Measurements from ENCODE around the gene FAM76A.
A peak's percentile ranks its signal among the peaks of the same experiment; 100 is the strongest.
"Not testable (repeated sequence)": the region's sequence is repeated elsewhere in the genome, so short reads cannot be mapped to it uniquely, and the experiment has no call there.

Gene FAM76A

GRCh38 chr1:27726173-27727044 is 648 bp downstream of the FAM76A start:
- peak; percentile 32 for DNase-seq

DNA sequence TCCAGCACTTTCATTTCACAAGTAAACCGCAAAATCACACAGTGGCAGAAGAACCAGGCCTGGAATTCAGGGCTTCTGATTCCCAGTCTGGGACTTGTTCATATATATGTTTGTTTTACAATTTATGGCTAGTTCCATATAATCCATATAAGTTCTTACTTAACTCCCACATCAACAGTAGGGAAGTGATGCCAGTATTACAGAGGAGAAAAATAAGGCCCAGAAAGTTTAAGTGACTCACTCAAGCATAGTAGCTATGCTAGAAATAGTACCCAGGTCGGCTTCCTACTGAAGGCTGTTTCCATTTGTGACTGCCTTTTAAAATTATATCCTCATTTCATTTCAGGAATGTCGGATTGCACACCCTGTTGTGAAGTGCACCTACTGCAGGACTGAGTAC is 1.4 kb downstream of the FAM76A start:
- DNase-seq = no peak

DNA sequence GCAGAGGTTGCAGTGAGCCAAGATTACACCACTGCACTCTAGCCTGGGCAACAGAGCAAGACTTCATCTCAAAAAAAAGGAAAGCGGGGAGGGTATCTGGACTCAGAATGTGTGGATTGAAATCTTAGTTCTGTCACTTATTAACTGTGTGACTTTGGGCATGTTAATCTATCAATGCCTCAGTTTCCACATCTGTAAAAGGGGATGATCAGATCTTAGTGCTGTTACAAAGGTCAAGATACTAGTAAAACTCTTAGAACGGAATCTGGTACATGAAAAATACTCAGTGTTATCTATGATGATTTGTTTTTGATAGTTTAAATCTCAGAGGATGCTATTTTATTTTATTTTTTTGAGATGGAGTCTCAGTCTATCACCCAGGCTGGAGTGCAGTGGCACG is 10.5 kb downstream of the FAM76A start:
- no peak for DNase-seq

DNA sequence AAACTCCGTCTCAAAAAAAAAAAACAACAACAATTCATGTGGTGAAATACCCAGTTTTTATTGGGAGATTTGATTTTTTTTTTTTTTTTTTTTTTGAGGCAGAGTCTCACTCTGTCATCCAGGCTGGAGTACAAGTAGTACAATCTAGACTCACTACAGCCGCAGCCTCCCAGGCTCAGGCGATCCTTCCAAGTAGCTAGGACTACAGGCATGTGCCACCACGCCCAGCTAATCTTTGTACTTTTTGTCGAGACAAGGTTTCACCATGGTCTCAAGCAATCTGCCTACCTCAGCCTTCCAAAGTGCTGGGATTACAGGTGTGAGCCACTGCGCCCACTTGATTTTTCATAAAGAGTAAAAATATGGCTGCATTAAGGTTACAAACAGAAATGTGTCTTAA is 15.4 kb downstream of the FAM76A start:
- DNase-seq = no peak

DNA sequence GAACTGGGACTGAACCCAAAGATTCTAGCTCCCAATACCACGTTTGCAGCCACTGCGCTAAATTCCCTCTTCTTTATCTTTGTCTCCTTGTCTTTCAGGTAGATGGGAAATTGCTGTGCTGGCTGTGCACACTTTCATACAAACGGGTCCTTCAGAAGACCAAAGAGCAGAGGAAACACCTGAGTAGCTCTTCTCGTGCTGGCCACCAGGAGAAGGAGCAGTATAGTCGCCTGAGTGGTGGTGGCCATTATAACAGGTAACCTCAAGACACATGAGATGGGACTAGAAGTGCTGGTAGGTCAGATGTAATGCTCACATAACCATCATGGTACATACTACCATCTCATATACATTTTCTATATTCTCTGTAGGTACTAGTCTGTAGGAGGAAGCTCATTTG is 18.8 kb downstream of the FAM76A start:
- no peak for DNase-seq

DNA sequence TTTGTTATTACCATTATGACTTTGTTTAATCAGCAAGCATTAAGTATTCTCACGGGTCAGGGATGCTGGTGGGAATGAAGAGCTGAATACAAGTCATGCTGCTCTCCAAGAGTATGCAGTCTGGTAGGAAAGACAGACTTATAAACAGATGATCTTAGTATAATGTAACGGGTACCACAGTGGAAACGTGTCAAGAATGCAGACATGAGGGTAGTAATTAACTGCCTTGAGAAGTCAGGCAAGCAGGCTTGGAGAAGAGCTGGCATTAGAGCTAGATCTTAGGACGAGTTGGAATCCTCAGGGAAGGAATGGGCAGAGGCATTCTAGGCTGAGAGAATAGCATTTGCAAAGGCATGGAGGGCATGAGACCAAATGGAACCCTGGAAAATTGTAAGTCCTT is 19.7 kb downstream of the FAM76A start:
- DNase-seq = no peak

DNA sequence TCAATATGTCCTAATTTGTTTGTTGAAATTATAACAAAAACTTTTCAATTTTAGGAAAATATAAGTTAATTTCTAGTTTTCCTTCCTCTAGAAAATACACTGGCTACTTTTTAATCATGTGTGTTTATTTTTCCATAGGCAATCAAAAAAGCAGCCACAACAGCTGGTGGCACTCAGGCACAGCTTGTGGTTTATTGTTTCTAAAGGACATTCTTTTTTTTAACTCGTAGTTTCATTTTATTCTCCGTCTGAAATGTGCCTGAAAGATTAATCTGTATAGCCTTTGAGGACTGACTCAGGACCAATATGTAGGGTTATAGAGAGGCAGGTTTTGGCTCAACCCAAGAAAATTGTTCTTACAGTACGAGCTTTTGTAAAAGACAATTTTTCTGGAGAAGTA is 26.6 kb downstream of the FAM76A start:
- DNase-seq = peak; percentile 19

DNA sequence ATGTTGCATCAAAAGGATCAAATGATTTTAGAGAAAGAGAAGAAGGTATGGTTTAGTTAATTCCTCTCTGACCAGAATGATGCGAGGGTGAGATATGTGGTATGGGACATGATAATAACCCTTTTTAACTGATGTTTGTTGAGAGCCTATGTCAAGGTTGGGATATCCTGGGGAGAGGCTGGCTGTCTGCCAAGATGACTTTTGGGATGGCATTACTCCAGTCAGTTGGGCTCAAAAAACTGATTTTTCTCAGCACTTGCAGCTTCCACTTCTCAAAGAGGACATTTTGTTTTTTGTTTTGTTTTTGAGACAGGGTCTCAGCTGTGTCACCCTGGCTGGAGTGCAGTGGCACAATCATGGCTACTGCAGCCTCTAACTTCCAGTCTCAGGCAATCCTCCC is 29.5 kb downstream of the FAM76A start:
- no peak for DNase-seq

GRCh38 chr1:27755865-27756264 is 30.1 kb downstream of the FAM76A start:
- DNase-seq = no peak

DNA sequence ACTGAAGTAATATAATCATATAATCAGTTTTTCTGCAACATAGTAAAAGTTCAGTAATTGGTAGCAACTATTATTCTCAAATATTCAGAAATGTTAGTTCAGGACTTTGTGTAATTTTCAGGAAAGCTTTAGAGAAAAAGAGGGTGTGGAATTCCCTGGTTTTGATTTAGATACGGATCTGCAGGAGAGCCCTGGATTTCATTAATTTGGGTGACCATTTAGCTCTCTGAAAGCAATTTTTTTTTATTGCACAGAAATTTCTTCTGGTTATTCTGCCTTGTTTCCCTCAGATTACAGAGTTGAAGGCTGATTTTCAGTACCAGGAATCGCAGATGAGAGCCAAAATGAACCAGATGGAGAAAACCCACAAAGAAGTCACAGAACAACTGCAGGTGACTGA is 33.5 kb downstream of the FAM76A start:
- no peak for DNase-seq

DNA sequence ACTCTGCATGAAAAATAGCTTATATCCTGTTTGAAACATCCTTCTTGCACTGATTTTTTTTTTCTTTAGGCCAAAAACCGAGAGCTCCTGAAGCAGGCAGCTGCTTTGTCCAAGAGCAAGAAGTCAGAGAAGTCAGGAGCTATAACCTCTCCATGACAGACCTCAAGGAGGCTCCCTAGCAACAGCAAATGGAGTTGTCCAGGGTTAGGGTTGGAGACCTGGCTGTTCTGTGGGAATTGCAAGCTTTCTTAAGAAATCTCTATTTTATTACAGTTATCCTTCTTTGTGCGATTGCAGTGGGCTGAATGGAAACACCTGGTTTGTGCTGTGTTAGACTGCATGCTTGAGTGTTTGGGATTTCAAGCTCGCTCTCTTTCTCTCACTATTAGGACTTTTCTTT is 34.7 kb downstream of the FAM76A start:
- DNase-seq = no peak

- no peak for DNase-seq
Measured at GRCh38 chr1:27762033-27762432, 36.3 kb downstream of the FAM76A start.

DNA sequence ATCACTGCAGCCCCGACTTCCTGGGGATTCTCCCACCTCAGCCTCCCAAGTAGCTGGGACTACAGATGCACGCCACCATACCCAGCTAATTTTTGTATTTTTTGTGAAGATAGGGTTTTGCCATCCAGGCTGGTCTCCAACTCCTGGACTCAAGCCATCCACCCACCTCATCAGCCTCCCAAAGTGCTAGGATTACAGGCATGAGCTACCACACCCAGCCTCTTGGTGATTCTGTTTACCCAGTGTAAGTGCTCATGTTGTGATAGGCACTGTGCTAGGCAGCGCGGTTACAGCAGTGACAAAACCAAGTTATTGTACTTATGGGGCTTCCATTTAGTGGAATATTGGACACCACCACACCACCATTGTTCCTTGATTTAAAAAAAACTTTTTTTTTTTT is 37.6 kb downstream of the FAM76A start:
- DNase-seq = no peak

- DNase-seq = no peak
Measured at GRCh38 chr1:27770293-27770830, 44.6 kb downstream of the FAM76A start.

GRCh38 chr1:27772036-27772931 is 46.5 kb downstream of the FAM76A start:
- DNase-seq = no peak

DNA sequence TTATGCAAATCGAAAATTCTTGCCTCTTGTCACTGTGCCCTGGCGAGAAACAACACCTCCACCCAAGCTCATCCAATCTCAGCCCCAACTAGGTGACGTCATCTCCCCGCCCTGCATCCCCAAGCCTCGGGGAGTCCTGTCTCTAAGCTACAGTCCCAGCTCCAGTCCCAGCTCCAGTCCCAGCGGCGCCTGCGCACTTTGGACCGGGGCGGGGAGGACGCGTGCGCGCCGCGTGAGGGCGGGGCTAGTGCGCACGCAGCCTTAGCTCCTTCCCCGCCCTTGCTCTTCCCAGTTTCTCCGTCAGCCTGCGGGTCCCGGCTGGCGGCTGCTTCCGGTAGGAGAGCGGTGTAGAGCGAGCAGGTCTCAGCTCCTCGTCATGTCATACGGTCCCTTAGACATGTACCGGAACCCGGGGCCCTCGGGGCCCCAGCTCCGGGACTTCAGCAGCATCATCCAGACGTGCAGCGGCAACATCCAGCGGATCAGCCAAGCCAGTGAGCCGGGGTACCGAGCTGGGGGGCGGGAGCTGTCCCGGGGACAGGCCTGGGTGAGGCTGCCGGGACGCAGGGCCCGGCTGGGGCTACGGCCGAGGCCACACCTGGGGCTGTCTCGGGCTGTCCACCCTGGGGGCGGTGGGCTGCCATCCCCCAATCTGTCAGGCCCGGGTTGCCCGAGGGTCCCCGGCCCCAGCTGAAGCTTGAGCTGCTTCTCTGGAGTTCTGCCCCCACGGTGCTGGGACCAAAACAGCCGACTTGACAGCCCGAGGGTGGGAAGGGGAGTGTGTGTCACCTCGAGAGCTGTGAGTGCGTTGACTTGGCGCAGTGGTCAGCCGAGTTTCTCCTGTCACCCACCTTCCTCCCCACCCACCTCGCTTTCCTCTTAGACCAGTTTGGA is 47.4 kb downstream of the FAM76A start, which contains the start of gene STX12:
Gene STX12, plus strand, starts transcription at position 288 of the 894 bp plus-strand sequence. Its CDS starts 89 bp downstream, at position 377.
- peak; percentile 98 for DNase-seq

- DNase-seq = no peak
Measured at GRCh38 chr1:27773826-27774445, 48.2 kb downstream of the FAM76A start.

DNA sequence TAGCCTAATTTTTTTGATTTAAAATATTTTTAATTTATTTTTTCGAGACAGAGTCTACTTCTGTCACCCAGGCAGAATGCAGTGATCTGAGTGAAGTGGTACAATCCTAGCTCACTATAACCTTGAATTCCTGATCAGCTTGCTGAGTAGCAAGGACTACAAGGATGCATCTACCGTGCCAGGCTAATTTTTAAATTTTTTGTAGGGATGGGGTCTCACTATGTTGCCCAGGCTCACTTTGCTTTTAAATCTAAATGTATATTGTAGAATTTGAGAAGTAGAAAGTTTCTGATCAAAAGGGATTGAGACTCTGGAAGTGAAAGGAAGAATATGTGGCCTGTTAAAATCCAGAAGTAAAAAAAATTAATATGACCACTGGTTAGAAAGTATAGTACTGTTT is 48.9 kb downstream of the FAM76A start:
- DNase-seq = no peak

DNA sequence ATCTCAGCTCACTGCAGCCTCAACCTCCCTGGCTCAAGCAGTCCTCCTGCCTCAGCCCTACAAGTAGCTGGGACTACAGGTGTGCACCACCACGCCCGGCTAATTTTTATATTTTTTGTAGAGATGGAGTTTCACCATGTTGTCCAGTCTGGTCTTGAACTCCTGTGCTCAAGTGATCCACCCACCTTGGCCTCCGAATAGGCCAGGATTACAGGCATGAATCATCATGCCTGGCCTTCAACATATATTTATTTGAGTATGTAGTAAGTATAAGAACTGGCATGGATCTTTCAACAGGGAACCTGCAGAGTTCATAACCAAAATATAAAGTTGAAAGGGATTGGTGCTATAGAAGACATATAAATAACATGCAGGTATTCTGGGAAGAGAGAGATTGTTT is 49.6 kb downstream of the FAM76A start:
- not testable (repeated sequence) for DNase-seq

- not testable (repeated sequence) for DNase-seq
Measured at GRCh38 chr1:27776276-27776675, 50.5 kb downstream of the FAM76A start.

DNA sequence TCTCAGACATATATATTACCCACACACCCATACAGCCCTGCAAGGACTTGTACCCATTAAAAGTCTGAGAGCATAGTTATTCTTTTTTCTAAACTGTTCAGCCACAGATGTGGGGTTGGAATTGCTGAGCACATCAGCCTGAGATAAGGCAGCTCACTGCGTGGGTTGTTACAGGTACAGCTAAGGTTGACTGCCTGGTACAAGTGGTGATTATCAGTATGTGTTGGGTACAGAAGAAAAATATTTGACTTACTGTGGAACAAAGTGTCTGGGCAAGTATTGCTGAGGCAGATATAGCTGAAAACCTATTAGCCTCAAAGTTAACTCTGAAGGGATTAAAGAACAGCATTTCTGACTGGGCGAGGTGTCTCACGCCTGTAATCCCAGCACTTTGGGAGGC is 52.3 kb downstream of the FAM76A start:
- DNase-seq = no peak

DNA sequence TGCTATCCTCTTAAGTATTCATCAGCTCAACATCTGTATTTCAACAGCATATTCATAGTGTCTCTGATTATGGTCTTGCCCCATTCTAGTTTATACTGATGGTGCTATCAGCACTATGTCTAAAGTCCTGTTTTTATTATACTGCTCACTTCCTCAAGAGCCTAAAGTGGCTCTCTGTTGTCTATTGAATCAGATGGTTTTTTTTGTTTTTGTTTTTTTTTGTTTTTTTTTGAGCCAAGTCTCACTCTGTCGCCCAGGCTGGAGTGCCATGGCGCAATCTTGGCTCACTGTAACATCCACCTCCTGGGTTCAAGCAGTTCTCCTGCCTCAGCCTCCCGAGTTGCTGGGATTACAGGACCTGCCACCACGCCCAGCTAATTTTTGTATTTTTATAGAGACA is 53.4 kb downstream of the FAM76A start:
- no peak for DNase-seq

Measured in NCI-H2171 (cell line).